SK-N-SH treated with all-trans-retinoic acid at 6 μM for 48 hours (cell line): Measurements from ENCODE around the gene MC3R.
"Not testable (repeated sequence)": the region's sequence is repeated elsewhere in the genome, so short reads cannot be mapped to it uniquely, and the experiment has no call there.

Experiments
- ATAC-seq: fragments of 200-7000 bp; cut with Tn5 transposase; 3 replicates; pipeline ENCODE4 v1.9.1; 2020; ENCODE audit warnings: mild to moderate bottlenecking, moderate library complexity
- ARNTL ChIP-seq: fragments of 450-650 bp; formaldehyde crosslinking; IDR thresholded peaks from 2 replicates; pipeline ENCODE4 v1.5.0; 2020; ENCODE audit warnings: low read depth, mild to moderate bottlenecking, moderate library complexity, borderline replicate concordance
- BACH2 ChIP-seq: fragments of 250-450 bp; sonication (Bioruptor Pico); IDR thresholded peaks from 2 replicates; pipeline ENCODE4 v1.9.0; 2021; ENCODE audit warnings: mild to moderate bottlenecking, borderline replicate concordance
- CSDC2 ChIP-seq: fragments of 250-450 bp; sonication (Bioruptor Pico); IDR thresholded peaks from 2 replicates; pipeline ENCODE4 v1.5.0; 2020; ENCODE audit warnings: mild to moderate bottlenecking, moderate library complexity
- ESRRG ChIP-seq: fragments of 250-450 bp; sonication (Bioruptor Pico); IDR thresholded peaks from 2 replicates; pipeline ENCODE4 v1.6.1; 2021; ENCODE audit warnings: mild to moderate bottlenecking
- GLIS3 ChIP-seq: fragments of 250-450 bp; sonication (Bioruptor Pico); IDR thresholded peaks from 2 replicates; pipeline ENCODE4 v1.5.0; 2020; ENCODE audit warnings: mild to moderate bottlenecking, moderate library complexity
- ISL1 ChIP-seq: fragments of 250-450 bp; sonication (Bioruptor Pico); IDR thresholded peaks from 2 replicates; pipeline ENCODE4 v2.1.2; 2022; ENCODE audit warnings: mild to moderate bottlenecking, moderate library complexity
- SNAI2 ChIP-seq: fragments of 250-450 bp; sonication (Bioruptor Pico); IDR thresholded peaks from 2 replicates; pipeline ENCODE4 v1.5.0; 2020; ENCODE audit warnings: mild to moderate bottlenecking, moderate library complexity
- TOX ChIP-seq: fragments of 250-450 bp; sonication (Bioruptor Pico); IDR thresholded peaks from 2 replicates; pipeline ENCODE4 v1.8.0; 2021; ENCODE audit warnings: mild to moderate bottlenecking, moderate library complexity, borderline replicate concordance
- ZC3H10 ChIP-seq: fragments of 250-450 bp; sonication (Bioruptor Pico); IDR thresholded peaks from 2 replicates; pipeline ENCODE4 v1.5.1; 2021; ENCODE audit warnings: mild to moderate bottlenecking, moderate library complexity
- ZFP3 ChIP-seq: fragments of 250-450 bp; sonication (Bioruptor Pico); IDR thresholded peaks from 2 replicates; pipeline ENCODE4 v1.5.0; 2020; ENCODE audit warnings: mild to moderate bottlenecking, moderate library complexity
- ZFP30 ChIP-seq: fragments of 450-650 bp; formaldehyde crosslinking; IDR thresholded peaks from 2 replicates; pipeline ENCODE4 v1.5.0; 2022; ENCODE audit warnings: mild to moderate bottlenecking, moderate library complexity
- ZNF565 ChIP-seq: fragments of 450-650 bp; formaldehyde crosslinking; conservative IDR thresholded peaks from 2 replicates; pipeline ENCODE4 v1.5.0; 2020; ENCODE audit warnings: low read depth, mild to moderate bottlenecking, moderate library complexity
- ZNF8 ChIP-seq: fragments of 450-650 bp; formaldehyde crosslinking; IDR thresholded peaks from 2 replicates; pipeline ENCODE4 v1.5.0; 2020; ENCODE audit warnings: mild to moderate bottlenecking, moderate library complexity
- TF ChIP-seq, protein P1 (sequence below): fragments of 250-450 bp; sonication (Bioruptor Pico); IDR thresholded peaks from 2 replicates; pipeline ENCODE4 v1.8.0; 2020; ENCODE audit warnings: mild to moderate bottlenecking, moderate library complexity, borderline replicate concordance
- TF ChIP-seq, protein P2 (sequence below): fragments of 250-450 bp; sonication (Bioruptor Pico); IDR thresholded peaks from 2 replicates; pipeline ENCODE4 v1.5.0; 2020; ENCODE audit warnings: mild to moderate bottlenecking, moderate library complexity
- TF ChIP-seq, protein P3 (sequence below): fragments of 250-450 bp; sonication (Bioruptor Pico); IDR thresholded peaks from 2 replicates; pipeline ENCODE4 v1.5.1; 2021; ENCODE audit warnings: mild to moderate bottlenecking, moderate library complexity
- TF ChIP-seq, protein P4 (sequence below): fragments of 250-450 bp; sonication (Bioruptor Pico); IDR thresholded peaks from 2 replicates; pipeline ENCODE4 v1.5.1; 2020; ENCODE audit warnings: low read depth, mild to moderate bottlenecking, moderate library complexity

The MC3R gene

DNA sequence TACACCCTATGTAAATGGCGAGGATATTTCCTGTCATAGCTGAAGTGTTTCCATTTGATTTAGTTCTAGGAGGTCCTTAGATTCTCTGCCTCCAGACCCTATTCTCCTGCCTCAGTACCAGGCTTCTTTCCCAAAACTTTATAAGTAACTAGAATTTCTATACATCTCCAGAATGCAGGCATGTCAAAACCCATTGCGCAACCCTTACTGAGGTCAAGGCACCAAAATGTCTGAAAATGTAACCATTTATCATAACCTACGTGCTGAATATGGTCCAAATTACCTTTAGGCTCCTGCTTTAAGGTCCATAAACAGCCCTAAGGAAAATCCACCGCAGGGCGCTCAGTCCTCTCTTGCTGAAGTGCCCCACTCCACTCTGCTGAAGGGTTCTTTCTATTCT lies 37.5 kb upstream of the MC3R start:
- no peak for ATAC-seq
- TF ChIP-seq ZNF565 (no peak), ZFP3 (no peak), GLIS3 (no peak), CSDC2 (no peak), SNAI2 (CRISPR knock-in tag) (no peak), ZC3H10 (CRISPR knock-in tag) (no peak), ESRRG (CRISPR knock-in tag) (no peak)
- TF ChIP-seq, protein P1, sequence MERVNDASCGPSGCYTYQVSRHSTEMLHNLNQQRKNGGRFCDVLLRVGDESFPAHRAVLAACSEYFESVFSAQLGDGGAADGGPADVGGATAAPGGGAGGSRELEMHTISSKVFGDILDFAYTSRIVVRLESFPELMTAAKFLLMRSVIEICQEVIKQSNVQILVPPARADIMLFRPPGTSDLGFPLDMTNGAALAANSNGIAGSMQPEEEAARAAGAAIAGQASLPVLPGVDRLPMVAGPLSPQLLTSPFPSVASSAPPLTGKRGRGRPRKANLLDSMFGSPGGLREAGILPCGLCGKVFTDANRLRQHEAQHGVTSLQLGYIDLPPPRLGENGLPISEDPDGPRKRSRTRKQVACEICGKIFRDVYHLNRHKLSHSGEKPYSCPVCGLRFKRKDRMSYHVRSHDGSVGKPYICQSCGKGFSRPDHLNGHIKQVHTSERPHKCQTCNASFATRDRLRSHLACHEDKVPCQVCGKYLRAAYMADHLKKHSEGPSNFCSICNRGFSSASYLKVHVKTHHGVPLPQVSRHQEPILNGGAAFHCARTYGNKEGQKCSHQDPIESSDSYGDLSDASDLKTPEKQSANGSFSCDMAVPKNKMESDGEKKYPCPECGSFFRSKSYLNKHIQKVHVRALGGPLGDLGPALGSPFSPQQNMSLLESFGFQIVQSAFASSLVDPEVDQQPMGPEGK (CRISPR knock-in tag), result no peak

DNA sequence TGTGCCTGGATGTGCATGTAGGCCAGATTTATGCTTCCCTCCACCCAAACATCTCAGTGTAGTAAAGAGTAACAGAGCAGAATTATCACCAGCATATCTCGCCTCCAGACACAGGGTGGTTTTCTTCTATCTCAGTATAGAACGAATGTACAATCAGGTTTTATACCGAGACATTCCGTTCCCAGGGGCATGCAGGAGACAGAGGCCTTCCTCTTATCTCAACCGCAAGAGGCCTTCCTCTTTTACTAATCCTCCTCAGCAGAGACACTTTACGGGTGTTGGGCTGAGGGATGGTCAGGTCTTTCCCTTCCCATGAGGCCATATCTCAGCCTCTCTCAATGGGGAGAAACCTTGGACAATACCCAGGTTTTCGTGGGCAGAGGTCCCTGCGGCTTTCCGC lies 36.4 kb upstream of the MC3R start:
- TF ChIP-seq ZFP3 (no peak), SNAI2 (CRISPR knock-in tag) (no peak)
- TF ChIP-seq, protein P2, sequence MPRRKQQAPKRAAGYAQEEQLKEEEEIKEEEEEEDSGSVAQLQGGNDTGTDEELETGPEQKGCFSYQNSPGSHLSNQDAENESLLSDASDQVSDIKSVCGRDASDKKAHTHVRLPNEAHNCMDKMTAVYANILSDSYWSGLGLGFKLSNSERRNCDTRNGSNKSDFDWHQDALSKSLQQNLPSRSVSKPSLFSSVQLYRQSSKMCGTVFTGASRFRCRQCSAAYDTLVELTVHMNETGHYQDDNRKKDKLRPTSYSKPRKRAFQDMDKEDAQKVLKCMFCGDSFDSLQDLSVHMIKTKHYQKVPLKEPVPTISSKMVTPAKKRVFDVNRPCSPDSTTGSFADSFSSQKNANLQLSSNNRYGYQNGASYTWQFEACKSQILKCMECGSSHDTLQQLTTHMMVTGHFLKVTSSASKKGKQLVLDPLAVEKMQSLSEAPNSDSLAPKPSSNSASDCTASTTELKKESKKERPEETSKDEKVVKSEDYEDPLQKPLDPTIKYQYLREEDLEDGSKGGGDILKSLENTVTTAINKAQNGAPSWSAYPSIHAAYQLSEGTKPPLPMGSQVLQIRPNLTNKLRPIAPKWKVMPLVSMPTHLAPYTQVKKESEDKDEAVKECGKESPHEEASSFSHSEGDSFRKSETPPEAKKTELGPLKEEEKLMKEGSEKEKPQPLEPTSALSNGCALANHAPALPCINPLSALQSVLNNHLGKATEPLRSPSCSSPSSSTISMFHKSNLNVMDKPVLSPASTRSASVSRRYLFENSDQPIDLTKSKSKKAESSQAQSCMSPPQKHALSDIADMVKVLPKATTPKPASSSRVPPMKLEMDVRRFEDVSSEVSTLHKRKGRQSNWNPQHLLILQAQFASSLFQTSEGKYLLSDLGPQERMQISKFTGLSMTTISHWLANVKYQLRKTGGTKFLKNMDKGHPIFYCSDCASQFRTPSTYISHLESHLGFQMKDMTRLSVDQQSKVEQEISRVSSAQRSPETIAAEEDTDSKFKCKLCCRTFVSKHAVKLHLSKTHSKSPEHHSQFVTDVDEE (CRISPR knock-in tag), result no peak
- no peak for ATAC-seq

DNA sequence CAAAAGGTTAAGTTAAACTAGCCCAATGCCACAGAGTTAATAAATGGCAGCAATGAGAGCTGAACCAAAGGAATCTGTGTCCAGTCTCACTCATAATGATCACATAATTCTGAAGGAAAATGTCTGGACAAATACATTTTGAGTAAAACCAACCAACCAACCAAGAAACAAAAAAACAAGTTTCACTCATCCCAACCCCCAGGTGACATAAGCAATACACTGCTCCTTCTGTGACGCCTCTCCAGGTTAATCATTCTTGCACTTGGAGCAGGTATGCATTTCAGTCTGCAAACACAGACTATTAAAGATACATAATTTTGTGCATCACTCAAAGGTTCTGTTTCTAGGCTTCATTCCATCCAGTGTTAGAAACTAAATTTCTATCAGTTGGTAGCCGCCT lies 35.2 kb upstream of the MC3R start:
- no peak for TF ChIP-seq TOX (CRISPR knock-in tag)
- TF ChIP-seq ESRRG (CRISPR knock-in tag), result no peak
- TF ChIP-seq ISL1 (CRISPR knock-in tag), result no peak
- ATAC-seq, result no peak

DNA sequence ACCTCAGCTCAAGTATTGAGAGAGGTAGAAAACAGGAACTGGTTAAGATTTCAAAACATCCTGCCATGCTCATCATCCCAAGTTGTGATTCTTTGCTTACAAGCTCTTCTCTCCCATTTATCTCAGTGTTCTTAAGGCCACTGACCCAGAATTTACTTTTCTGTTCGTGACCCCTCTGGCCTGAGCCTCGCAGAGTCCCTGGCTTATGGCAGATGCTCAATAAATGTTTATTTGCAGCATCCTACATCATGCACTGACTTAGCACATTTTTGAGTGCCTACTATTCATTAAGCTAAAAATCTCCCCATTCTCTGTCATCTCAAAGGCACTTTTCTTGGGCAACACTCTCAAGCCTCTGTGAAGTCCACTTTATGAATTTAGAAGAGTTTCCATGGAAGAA lies 33.4 kb upstream of the MC3R start:
- TF ChIP-seq ZFP3, result no peak
- TF ChIP-seq, all 23 proteins: peak for 0
- no peak for ATAC-seq

DNA sequence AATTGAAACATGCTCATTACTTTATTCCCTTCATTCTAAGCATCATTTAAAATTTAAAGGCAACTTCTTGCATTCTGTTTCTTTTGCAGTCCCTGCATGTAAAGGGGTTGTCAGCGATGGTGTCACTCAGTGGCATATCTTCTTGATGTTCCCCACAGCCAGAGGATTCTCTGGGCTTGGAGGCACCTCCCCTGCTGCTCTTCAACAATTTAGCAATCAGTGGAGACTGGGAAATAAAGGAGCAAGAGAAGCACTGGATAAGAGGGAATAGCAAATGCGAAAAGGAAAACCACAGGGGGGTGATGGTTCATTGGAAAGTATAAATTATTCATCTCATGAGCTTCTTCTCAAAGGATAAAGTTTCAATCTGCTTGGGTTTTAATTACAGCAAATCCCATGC lies 30.7 kb upstream of the MC3R start:
- TF ChIP-seq ZNF565, result no peak

DNA sequence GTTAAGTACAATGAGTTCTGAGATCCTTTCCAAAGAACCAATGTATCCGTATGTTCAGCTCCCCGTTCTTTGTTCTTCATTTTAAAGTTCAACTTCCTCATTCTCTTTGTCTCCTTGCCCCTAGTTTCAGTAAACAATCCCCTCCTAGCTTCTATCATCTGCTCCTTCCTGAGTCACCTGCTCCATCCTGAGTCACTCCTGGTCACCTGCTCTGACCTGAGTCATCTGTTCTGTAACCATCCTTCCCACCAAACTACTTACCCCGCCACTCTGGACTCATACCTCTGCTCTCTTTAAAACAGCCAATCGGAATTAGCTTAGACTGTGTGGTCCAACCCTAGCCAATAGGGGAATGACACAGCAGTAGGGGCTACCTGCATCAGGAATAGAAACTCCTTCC lies 27.3 kb upstream of the MC3R start:
- not testable (repeated sequence) for ATAC-seq

More for the DNA sequence above, 30.7 kb upstream of the MC3R start:
- no peak for ATAC-seq

DNA sequence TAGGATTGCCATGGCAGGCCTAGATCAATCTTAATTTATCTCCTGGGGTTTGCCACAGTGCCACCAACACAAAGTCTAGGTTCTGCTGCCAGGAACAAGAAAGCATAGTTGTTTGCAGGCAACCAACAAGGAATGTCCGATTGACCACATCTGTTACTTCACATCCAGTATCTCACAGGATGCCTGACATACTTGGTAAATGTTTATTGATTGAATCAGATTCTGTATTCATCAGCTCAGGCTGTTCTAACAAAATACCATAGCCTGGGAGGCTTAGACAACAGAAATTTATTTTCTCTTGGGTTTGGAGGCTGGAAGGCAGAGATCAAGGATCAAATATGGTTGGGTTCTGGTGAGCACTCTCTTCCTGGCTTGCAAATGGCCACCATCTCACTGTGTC lies 26.3 kb upstream of the MC3R start:
- ATAC-seq, result no peak

More for the DNA sequence above, 26.3 kb upstream of the MC3R start:
- no peak for TF ChIP-seq BACH2 (CRISPR knock-in tag)
- no peak for TF ChIP-seq ISL1 (CRISPR knock-in tag)
- TF ChIP-seq ARNTL (CRISPR knock-in tag), result no peak
- TF ChIP-seq ZNF8, result no peak
- TF ChIP-seq SNAI2 (CRISPR knock-in tag), result no peak
- TF ChIP-seq, protein P3, sequence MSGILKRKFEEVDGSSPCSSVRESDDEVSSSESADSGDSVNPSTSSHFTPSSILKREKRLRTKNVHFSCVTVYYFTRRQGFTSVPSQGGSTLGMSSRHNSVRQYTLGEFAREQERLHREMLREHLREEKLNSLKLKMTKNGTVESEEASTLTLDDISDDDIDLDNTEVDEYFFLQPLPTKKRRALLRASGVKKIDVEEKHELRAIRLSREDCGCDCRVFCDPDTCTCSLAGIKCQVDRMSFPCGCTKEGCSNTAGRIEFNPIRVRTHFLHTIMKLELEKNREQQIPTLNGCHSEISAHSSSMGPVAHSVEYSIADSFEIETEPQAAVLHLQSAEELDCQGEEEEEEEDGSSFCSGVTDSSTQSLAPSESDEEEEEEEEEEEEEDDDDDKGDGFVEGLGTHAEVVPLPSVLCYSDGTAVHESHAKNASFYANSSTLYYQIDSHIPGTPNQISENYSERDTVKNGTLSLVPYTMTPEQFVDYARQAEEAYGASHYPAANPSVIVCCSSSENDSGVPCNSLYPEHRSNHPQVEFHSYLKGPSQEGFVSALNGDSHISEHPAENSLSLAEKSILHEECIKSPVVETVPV, result no peak
- TF ChIP-seq ESRRG (CRISPR knock-in tag), result no peak
- no peak for TF ChIP-seq TOX (CRISPR knock-in tag)
- no peak for TF ChIP-seq GLIS3
- TF ChIP-seq, protein P4, sequence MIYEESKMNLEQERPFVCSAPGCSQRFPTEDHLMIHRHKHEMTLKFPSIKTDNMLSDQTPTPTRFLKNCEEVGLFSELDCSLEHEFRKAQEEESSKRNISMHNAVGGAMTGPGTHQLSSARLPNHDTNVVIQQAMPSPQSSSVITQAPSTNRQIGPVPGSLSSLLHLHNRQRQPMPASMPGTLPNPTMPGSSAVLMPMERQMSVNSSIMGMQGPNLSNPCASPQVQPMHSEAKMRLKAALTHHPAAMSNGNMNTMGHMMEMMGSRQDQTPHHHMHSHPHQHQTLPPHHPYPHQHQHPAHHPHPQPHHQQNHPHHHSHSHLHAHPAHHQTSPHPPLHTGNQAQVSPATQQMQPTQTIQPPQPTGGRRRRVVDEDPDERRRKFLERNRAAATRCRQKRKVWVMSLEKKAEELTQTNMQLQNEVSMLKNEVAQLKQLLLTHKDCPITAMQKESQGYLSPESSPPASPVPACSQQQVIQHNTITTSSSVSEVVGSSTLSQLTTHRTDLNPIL, result no peak
- TF ChIP-seq, protein P2 (CRISPR knock-in tag), result no peak
- TF ChIP-seq ZFP30 (CRISPR knock-in tag), result no peak
- TF ChIP-seq, all 23 proteins: peak for 0
